ENCODE data around the gene CMTM8.
"Not testable (repeated sequence)": the region's sequence is repeated elsewhere in the genome, so short reads cannot be mapped to it uniquely, and the experiment has no call there.

The CMTM8 gene, protein sequence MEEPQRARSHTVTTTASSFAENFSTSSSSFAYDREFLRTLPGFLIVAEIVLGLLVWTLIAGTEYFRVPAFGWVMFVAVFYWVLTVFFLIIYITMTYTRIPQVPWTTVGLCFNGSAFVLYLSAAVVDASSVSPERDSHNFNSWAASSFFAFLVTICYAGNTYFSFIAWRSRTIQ

GRCh38 chr3:32238453-32239306 is at the start of gene CMTM8:
Gene CMTM8 (plus strand): TSS chr3:32238680. CDS start chr3:32238973, 293 bp downstream.
- DNase-seq (ENCODE audit: low spot score) = peak; percentile 51

DNA sequence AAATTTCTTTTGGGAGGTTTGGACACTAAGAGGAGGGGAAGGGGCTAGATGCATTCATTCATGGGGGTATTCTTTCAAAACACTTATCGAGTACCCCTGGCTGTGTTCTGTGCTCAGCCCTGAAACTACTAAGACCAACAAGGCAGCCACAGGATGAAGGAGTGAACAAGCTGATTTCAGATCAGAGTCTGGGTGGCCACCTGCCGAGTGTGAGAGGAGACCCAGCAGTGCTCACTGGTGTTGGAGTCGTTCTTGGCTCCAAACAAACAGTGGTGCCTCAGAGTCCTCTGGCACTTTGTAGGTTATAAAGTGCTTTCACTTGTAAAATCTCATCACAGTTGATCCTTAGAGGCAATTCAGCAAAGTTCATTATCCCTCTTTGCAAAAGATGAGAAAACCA is 48.8 kb upstream of the CMTM8 start:
- no peak for DNase-seq (ENCODE audit: low spot score)

- DNase-seq (ENCODE audit: low spot score) = not testable (repeated sequence)
Measured at GRCh38 chr3:32190556-32190955, 47.9 kb upstream of the CMTM8 start.

DNA sequence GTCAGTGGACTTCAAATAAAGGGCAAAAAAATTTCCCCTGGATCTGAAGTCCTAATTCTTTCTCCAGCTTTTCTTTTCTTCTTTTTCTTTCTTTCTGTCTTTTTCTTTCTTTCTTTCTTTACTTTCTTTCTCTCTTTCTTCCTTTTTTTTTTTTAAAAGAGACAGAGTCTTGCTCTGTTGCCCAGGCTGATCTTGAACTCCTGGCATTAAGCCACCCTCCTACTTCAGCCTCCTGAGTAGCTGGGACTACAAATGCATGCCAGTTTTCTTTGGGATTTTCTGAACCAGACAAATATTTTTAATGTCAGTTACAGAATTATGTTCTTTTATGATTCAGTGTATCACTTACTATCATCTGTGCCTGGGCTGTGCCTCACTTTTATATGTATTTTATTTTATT is 45.4 kb upstream of the CMTM8 start:
- DNase-seq (ENCODE audit: low spot score) = no peak

GRCh38 chr3:32194653-32195052 is 43.8 kb upstream of the CMTM8 start:
- DNase-seq (ENCODE audit: low spot score) = no peak

GRCh38 chr3:32195995-32196540 is 42.4 kb upstream of the CMTM8 start:
- no peak for DNase-seq (ENCODE audit: low spot score)

- no peak for DNase-seq (ENCODE audit: low spot score)
Measured at GRCh38 chr3:32197991-32198390, 40.5 kb upstream of the CMTM8 start.

GRCh38 chr3:32198714-32199113 is 39.8 kb upstream of the CMTM8 start:
- DNase-seq (ENCODE audit: low spot score) = no peak

GRCh38 chr3:32200490-32200889 is 38.0 kb upstream of the CMTM8 start:
- DNase-seq (ENCODE audit: low spot score) = no peak

- DNase-seq (ENCODE audit: low spot score) = no peak
Measured at GRCh38 chr3:32200992-32201758, 37.3 kb upstream of the CMTM8 start.

GRCh38 chr3:32202496-32202895 is 36.0 kb upstream of the CMTM8 start:
- no peak for DNase-seq (ENCODE audit: low spot score)

DNA sequence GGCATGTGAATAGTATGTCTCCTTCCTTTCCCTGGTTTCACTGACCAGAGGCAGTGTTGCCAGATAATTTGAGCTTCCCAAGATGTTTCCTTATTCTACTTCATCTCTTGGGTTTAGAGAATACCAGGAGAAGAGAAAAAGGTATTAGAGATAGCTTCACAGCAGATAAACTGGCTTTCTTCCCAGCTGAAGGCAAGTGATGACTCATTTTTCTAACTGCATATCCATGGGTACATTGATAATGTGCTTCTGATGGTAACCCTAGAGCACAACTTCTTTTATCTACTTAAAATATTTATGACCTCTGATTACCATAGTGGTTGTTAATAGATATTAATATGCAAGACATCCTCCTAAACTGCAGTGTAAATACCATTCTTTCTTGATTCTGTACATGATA is 34.6 kb upstream of the CMTM8 start:
- no peak for DNase-seq (ENCODE audit: low spot score)

DNA sequence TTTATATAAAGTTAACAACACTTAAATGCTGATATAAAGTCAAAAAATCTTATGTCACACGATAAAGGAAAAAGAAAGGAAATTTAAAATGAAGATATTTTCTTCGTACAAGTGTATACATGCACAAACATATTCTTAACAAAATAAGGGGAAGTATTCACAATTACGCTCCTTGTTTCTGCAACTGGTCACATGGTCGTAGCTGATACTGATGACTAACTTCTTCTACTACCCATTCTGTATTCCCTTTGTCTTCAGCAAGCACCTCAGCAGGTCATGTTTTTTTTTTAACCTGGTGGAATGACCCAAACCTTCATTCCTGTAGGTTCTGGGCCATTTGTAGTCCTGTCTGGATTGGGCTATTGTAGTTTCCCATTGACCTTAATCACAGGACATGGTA is 30.0 kb upstream of the CMTM8 start:
- no peak for DNase-seq (ENCODE audit: low spot score)

- no peak for DNase-seq (ENCODE audit: low spot score)
Measured at GRCh38 chr3:32215185-32215584, 23.3 kb upstream of the CMTM8 start.

DNA sequence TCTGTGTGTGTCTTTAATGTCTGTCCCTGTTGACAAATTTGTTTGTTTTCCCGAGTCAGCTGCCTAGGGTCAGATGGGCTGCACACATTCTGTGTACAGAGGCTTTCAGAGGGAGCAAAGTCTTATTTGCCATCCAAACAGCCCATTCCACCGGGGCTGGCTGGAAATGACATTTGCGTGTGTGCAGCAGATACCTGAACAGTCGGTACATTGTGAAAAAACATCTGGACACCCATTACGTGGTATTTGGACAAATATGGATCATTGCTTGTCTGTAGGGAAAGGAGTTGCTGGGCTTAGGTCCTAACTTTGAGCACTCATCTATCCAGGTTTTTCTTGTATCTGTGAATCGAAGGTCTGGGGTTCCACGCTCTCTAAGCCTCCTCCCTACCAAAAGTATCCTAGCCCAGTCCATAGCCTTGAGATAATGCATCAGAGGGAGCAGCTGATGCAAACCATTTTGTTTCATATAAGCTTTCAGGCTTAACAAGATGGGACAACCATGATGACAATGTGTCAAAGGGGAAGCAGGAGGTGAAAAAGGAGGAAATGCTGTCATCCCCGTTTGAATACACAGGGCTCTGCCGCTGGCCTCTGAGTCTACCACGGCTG is 22.2 kb upstream of the CMTM8 start:
- DNase-seq (ENCODE audit: low spot score) = no peak

GRCh38 chr3:32217339-32217738 is 21.1 kb upstream of the CMTM8 start:
- no peak for DNase-seq (ENCODE audit: low spot score)

DNA sequence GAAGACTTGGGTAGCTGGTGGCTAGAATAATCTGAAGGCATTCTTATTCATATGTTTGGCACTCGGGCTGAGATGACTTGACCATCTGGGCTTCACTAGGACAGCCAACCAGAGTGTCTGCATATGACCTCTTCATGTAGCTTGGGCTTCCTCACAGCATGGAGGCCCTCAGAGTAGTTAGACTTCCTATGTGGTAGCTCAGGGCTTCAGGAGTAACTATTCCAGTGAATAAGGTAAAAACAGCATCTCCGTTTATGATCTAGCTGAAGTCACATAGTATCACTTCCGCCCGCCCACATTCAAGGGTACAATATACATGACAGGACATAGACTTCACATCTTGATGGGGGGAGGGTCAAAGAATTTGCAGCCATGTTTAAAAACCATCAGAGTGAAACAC is 18.9 kb upstream of the CMTM8 start:
- DNase-seq (ENCODE audit: low spot score) = no peak

- DNase-seq (ENCODE audit: low spot score) = no peak
Measured at GRCh38 chr3:32220006-32220405, 18.5 kb upstream of the CMTM8 start.

- no peak for DNase-seq (ENCODE audit: low spot score)
Measured at GRCh38 chr3:32222950-32223349, 15.5 kb upstream of the CMTM8 start.

- DNase-seq (ENCODE audit: low spot score) = no peak
Measured at GRCh38 chr3:32224016-32224516, 14.4 kb upstream of the CMTM8 start.

GRCh38 chr3:32226875-32227500 is 11.5 kb upstream of the CMTM8 start:
- peak; percentile 38 for DNase-seq (ENCODE audit: low spot score)

DNA sequence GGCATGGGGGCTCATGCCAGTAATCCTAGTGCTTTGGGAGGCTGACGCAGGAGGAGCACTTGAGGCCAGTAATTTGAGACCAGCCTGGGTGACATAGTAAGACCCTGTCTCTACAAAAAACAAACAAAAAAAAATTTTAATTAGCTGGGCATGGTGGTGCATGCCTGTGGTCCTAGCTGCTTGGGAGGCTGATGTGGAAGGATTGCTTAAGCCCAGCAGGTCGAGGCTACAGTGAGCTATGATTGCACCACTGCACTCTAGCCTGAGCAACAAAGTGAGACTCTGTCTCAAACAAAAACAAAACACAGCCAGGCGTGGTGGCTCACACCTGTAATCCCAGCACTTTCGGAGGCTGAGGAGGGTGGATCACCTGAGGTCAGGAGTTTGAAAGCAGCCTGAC is 9.7 kb upstream of the CMTM8 start:
- DNase-seq (ENCODE audit: low spot score) = not testable (repeated sequence)
